GM10266 (cell line): Measurements from ENCODE around the gene FHL2.

Experiments used
- DNase-seq: peaks from one replicate; pipeline ENCODE4 v3.0.0; 2012; ENCODE audit errors: extremely low spot score
- CTCF ChIP-seq: IDR thresholded peaks from 2 replicates; pipeline ENCODE4 v1.5.1; 2012; ENCODE audit warnings: mild to moderate bottlenecking, low read depth; ENCODE audit not compliant: control insufficient read depth, insufficient read depth; ENCODE audit errors: missing control alignments

Gene FHL2

GRCh38 chr2:105323111-105323510 lies 75.7 kb downstream of the FHL2 start:
- no peak for TF ChIP-seq CTCF
- no peak for DNase-seq

- no peak for TF ChIP-seq CTCF
Observed at GRCh38 chr2:105321875-105322646, 76.8 kb downstream of the FHL2 start.

GRCh38 chr2:105320651-105321215 lies 78.1 kb downstream of the FHL2 start:
- DNase-seq, result no peak
- TF ChIP-seq CTCF, result no peak

More at GRCh38 chr2:105321875-105322646, 76.8 kb downstream of the FHL2 start:
- DNase-seq, result no peak

- no peak for TF ChIP-seq CTCF
- DNase-seq, result no peak
Observed at GRCh38 chr2:105317937-105318336, 80.9 kb downstream of the FHL2 start.

- no peak for DNase-seq
- no peak for TF ChIP-seq CTCF
Observed at GRCh38 chr2:105315314-105315713, 83.5 kb downstream of the FHL2 start.

- no peak for TF ChIP-seq CTCF
- no peak for DNase-seq
Observed at GRCh38 chr2:105313877-105314276, 85.0 kb downstream of the FHL2 start.
